Measurements from ENCODE around the gene HMGXB3.

The HMGXB3 gene, protein sequence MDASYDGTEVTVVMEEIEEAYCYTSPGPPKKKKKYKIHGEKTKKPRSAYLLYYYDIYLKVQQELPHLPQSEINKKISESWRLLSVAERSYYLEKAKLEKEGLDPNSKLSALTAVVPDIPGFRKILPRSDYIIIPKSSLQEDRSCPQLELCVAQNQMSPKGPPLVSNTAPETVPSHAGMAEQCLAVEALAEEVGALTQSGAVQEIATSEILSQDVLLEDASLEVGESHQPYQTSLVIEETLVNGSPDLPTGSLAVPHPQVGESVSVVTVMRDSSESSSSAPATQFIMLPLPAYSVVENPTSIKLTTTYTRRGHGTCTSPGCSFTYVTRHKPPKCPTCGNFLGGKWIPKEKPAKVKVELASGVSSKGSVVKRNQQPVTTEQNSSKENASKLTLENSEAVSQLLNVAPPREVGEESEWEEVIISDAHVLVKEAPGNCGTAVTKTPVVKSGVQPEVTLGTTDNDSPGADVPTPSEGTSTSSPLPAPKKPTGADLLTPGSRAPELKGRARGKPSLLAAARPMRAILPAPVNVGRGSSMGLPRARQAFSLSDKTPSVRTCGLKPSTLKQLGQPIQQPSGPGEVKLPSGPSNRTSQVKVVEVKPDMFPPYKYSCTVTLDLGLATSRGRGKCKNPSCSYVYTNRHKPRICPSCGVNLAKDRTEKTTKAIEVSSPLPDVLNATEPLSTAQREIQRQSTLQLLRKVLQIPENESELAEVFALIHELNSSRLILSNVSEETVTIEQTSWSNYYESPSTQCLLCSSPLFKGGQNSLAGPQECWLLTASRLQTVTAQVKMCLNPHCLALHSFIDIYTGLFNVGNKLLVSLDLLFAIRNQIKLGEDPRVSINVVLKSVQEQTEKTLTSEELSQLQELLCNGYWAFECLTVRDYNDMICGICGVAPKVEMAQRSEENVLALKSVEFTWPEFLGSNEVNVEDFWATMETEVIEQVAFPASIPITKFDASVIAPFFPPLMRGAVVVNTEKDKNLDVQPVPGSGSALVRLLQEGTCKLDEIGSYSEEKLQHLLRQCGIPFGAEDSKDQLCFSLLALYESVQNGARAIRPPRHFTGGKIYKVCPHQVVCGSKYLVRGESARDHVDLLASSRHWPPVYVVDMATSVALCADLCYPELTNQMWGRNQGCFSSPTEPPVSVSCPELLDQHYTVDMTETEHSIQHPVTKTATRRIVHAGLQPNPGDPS (N-terminal part only)

DNA sequence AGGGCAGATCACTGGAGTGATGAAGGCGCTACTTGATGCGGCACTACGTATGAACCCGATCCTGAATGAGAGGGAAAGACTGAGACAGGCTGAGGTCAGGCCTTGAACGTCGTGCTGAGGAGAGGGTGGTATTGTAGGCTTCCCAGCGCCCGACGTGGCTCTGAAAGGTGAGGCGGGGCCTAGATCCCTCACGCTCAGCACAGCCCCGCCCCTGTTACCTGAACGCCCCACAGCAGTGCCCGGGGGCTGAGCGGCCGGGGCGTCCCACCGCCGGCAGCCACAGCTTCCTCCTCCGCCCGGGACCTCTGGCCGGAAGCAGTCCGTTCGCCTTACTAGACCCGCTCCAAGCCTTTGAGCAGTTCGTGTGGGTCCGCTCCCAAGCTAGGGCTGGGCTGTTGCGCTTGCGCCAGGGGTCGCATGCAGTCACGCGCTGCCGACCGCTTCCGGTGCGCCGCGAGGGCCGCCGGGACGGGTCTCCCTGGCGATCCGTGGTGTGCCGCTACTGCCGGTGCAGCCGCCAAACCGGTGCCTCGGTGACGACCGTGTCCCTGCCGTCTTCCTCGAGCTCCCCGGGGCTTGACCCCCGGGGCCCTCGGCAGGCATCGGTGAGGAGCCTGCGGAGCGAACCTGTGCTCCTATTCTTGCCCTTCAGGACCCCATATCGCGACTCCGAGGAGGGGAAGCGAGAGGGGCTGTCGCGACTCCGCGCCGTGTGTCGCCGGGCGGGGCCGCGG, at the start of gene HMGXB3, which contains the start of gene TIGD6:
Gene HMGXB3, plus strand, starts transcription at position 484 of the 734 bp plus-strand sequence. CDS start 4,114 bp downstream, outside the sequence.
Gene TIGD6, minus strand, starts transcription at position 399 of the 734 bp plus-strand sequence. CDS start 4,306 bp downstream, outside the sequence.
- Histone ChIP-seq H3K9me3 (ENCODE audit: control insufficient read depth, insufficient read depth, low read length) (no peaks in the 10 kb centered on the region), H3K36me3 (ENCODE audit: insufficient read depth, low read length) (no peaks in the 10 kb centered on the region), H3K4me1 (ENCODE audit: insufficient read depth, low read length) (no peaks in the 10 kb centered on the region), H3K9ac (ENCODE audit: low read depth, low read length) (peak within 1 kb of the TSS; percentile 88)

GRCh38 chr5:149951138-149951749, 49.3 kb upstream of the HMGXB3 start:
- Histone ChIP-seq H3K36me3 (ENCODE audit: insufficient read depth, low read length) (no peaks in the 10 kb centered on the region), H3K9ac (ENCODE audit: low read depth, low read length) (no peak overlapping the region)

GRCh38 chr5:149953436-149954121, 47.0 kb upstream of the HMGXB3 start:
- Histone ChIP-seq H3K9me3 (ENCODE audit: control insufficient read depth, insufficient read depth, low read length) (no peaks in the 10 kb centered on the region), H3K36me3 (ENCODE audit: insufficient read depth, low read length) (no peaks in the 10 kb centered on the region), H3K4me1 (ENCODE audit: insufficient read depth, low read length) (no peaks in the 10 kb centered on the region), H3K9ac (ENCODE audit: low read depth, low read length) (no peak overlapping the region)

More at GRCh38 chr5:149951138-149951749, 49.3 kb upstream of the HMGXB3 start:
- no peaks in the 10 kb centered on the region for H3K9me3 ChIP-seq (ENCODE audit: control insufficient read depth, insufficient read depth, low read length)
- no peaks in the 10 kb centered on the region for H3K4me1 ChIP-seq (ENCODE audit: insufficient read depth, low read length)

- Histone ChIP-seq H3K9me3 (ENCODE audit: control insufficient read depth, insufficient read depth, low read length) (no peaks in the 10 kb centered on the region), H3K36me3 (ENCODE audit: insufficient read depth, low read length) (no peaks in the 10 kb centered on the region), H3K9ac (ENCODE audit: low read depth, low read length) (no peak overlapping the region), H3K4me1 (ENCODE audit: insufficient read depth, low read length) (no peaks in the 10 kb centered on the region)
Observed at GRCh38 chr5:149954798-149955197, 45.7 kb upstream of the HMGXB3 start.

GRCh38 chr5:149956685-149957084, 43.9 kb upstream of the HMGXB3 start:
- H3K36me3 ChIP-seq (ENCODE audit: insufficient read depth, low read length), result no peaks in the 10 kb centered on the region
- no peaks in the 10 kb centered on the region for H3K9me3 ChIP-seq (ENCODE audit: control insufficient read depth, insufficient read depth, low read length)
- no peaks in the 10 kb centered on the region for H3K4me1 ChIP-seq (ENCODE audit: insufficient read depth, low read length)
- no peak overlapping the region for H3K9ac ChIP-seq (ENCODE audit: low read depth, low read length)

DNA sequence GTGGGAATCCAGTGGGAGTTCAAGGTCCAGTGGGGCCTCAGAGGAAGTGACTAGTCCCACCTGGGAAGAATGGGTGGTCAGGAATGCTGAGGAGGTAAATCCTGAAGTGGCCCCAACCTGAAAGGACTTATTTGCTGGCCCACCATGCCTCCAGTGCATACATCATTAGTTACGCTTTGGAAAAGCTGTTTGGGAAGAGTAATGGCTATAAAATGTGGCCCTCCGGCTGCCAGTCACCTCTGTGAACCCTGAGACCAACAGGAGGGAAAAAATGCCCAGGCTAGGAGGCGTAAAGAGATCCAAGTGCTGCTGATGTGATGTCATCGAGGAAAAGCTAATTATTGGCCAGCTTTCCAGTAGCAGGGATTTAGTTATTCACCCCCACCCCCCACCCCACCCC, 42.7 kb upstream of the HMGXB3 start:
- Histone ChIP-seq H3K9ac (ENCODE audit: low read depth, low read length) (no peak overlapping the region), H3K4me1 (ENCODE audit: insufficient read depth, low read length) (no peaks in the 10 kb centered on the region), H3K9me3 (ENCODE audit: control insufficient read depth, insufficient read depth, low read length) (no peaks in the 10 kb centered on the region), H3K36me3 (ENCODE audit: insufficient read depth, low read length) (no peaks in the 10 kb centered on the region)

GRCh38 chr5:149959406-149960236, 40.9 kb upstream of the HMGXB3 start:
- Histone ChIP-seq H3K4me1 (ENCODE audit: insufficient read depth, low read length) (no peaks in the 10 kb centered on the region), H3K9ac (ENCODE audit: low read depth, low read length) (peak overlapping the region; percentile 68), H3K36me3 (ENCODE audit: insufficient read depth, low read length) (no peaks in the 10 kb centered on the region), H3K9me3 (ENCODE audit: control insufficient read depth, insufficient read depth, low read length) (no peaks in the 10 kb centered on the region)

DNA sequence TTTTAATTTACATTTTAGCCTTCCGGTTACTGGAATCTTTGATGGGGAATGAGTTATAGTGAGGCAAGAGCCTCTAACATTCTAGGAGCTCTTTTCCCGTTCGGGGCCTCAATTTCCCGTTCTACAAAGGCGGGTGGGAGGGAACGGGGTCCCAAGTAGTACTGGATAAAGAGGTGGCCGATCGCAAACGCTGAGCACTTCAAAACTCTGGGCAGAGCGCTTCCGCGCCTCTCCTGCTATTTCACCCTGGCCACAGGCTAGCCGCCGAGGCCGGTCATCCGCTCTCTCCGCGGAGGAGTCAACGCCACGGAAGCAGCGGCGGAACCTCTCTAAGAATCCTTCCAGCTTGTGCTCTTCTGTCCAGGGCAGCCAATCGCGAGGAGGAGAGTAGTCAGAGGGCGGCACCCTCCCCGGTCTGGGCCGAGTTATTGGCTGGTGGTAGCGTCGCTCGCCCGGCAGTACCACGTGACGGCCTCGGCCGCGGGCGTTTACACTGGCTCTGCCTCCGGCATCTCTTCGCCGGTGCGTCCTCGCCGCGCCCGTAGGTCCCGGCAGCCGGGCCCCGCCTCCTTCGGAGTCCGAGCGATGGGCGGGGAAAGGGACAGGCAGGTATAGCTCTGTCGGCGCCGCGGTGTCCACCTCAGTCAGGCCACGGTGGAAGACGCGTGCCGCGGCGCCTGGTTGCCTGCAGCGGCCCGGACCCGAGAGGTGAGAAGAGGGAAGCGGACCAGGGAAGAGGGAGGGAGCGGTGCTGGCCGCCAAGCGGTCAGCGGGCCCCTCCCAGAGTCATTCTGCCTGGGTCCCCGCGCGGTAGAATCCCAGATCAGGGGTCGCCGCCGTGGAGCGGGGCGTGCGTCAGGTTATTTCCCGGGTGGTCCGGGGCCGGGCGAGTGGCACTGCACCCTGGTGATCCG, 40.0 kb upstream of the HMGXB3 start, which contains the start of gene SLC26A2:
Gene SLC26A2, plus strand, starts transcription at position 487 of the 914 bp plus-strand sequence. CDS start 16,895 bp downstream, outside the sequence.
- Histone ChIP-seq H3K9ac (ENCODE audit: low read depth, low read length) (peak within 1 kb of the TSS; percentile 68), H3K4me1 (ENCODE audit: insufficient read depth, low read length) (no peaks in the 10 kb centered on the region), H3K36me3 (ENCODE audit: insufficient read depth, low read length) (no peaks in the 10 kb centered on the region), H3K9me3 (ENCODE audit: control insufficient read depth, insufficient read depth, low read length) (no peaks in the 10 kb centered on the region)

DNA sequence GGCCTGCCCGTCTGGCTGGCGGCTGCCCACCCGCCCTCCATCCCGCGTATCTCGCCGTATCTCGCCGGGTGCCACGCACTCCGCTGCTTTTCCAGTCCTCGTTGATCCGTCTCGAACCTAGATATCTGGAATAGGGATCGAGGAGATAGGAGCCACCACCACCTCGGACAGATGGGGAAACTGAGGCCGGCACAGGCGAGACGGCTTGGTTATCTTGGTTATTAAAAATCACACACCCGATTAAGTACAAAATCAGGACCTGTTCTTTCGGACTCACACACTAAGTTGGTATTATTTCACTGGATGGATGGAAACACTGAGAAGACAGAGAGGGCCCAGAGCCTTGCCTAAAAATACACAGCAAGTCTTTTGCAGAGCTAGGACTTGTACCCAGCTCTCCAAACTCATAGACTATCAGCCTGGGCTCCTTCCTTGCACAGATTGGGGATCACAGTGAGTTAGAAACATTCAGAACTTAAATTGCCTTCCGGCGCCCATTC, 39.3 kb upstream of the HMGXB3 start:
- Histone ChIP-seq H3K9ac (ENCODE audit: low read depth, low read length) (peak overlapping the region; percentile 68), H3K4me1 (ENCODE audit: insufficient read depth, low read length) (no peaks in the 10 kb centered on the region), H3K9me3 (ENCODE audit: control insufficient read depth, insufficient read depth, low read length) (no peaks in the 10 kb centered on the region), H3K36me3 (ENCODE audit: insufficient read depth, low read length) (no peaks in the 10 kb centered on the region)

DNA sequence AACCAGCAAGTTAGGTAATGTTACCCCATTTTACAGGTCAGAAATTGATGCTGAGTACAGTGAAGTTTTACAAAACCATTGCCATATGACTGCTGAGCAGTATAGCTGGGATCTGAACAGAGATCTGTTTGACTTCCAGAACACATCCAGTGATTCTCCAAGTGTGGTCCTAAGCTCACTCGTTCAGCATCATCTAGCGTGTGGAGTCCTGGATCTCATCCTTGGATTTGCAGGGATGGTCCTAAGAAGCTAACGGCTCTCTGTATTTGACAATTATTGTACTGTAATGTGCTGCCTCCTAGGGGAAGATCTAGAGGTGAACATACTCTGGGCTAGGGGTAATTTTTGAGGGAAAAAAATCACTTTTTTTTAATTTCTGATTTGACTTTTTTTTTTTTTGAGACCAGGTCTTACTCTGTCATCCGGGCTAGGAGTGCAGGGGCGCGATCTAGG, 38.6 kb upstream of the HMGXB3 start:
- H3K36me3 ChIP-seq (ENCODE audit: insufficient read depth, low read length), result no peaks in the 10 kb centered on the region
- H3K9me3 ChIP-seq (ENCODE audit: control insufficient read depth, insufficient read depth, low read length), result no peaks in the 10 kb centered on the region
- no peaks in the 10 kb centered on the region for H3K4me1 ChIP-seq (ENCODE audit: insufficient read depth, low read length)
- no peak overlapping the region for H3K9ac ChIP-seq (ENCODE audit: low read depth, low read length)

DNA sequence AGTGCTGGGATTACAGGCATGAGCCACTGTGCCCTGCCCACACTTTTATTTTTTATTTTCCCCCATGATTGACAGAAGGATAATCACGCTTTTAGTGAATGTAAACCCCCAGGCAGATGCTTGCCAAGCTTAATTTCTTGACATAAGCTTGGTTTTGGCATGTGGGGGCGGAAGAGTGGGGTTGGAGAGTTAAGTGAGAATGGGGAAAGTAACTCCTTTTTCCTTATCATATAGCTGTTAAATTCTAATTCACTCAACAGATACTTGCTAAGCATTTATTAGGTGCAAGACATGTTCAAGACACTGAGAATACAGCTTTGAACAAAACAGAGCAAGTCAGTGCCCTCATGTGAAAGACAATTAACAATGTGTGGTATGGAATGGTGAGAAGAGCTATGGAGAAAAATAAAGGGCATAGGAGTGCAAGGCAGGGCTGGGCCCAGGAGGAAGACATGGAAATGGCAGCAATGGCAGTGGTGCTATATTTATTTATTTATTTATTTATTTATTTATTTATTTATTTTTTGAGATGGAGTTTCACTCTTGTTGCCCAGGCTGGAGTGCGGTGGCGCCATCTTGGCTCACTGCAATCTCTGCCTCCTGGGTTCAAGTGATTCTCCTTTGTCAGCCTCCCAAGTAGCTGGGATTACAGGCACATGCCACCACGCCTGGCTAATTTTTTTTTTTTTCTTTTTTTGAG, 37.8 kb upstream of the HMGXB3 start:
- H3K4me1 ChIP-seq (ENCODE audit: insufficient read depth, low read length), result no peaks in the 10 kb centered on the region
- H3K9ac ChIP-seq (ENCODE audit: low read depth, low read length), result no peak overlapping the region
- no peaks in the 10 kb centered on the region for H3K36me3 ChIP-seq (ENCODE audit: insufficient read depth, low read length)
- no peaks in the 10 kb centered on the region for H3K9me3 ChIP-seq (ENCODE audit: control insufficient read depth, insufficient read depth, low read length)

All from ES-I3 (cell line).